Stomach (tissue), 4 donors: Measurements from ENCODE around the gene TYW3.
"Not testable (repeated sequence)": the region's sequence is repeated elsewhere in the genome, so short reads cannot be mapped to it uniquely, and the experiment has no call there.

Experiments
- CTCF ChIP-seq, 7 experiments: fragments of 450-650 bp in 4 of 7; fragments of 200-600 bp in 3 of 7; sonication (generic) in 3 of 7; IDR thresholded peaks; one replicate each; pipeline ENCODE4 v1.5.1; 2016 to 2019; ENCODE audit warnings: antibody characterized with exemption in 7 of 7, control low read depth in 2 of 7, mild to moderate bottlenecking in 1 of 7
- EP300 ChIP-seq: sonication (generic); formaldehyde crosslinking; IDR thresholded peaks from one replicate; pipeline ENCODE4 v1.6.1; 2017; ENCODE audit warnings: antibody characterized with exemption
- POLR2A ChIP-seq, 4 donors: fragments of 450-650 bp; IDR thresholded peaks; one replicate each; pipeline ENCODE4 v1.6.1; 2016; ENCODE audit warnings: antibody characterized with exemption in 4 of 4, control low read depth in 2 of 4, mild to moderate bottlenecking in 1 of 4, moderate library complexity in 1 of 4
- POLR2AphosphoS5 ChIP-seq, 3 donors: sonication (generic); formaldehyde crosslinking; IDR thresholded peaks; one replicate each; pipeline ENCODE4 v1.6.1; 2016; ENCODE audit warnings: antibody characterized with exemption in 3 of 3

- not testable (repeated sequence) for TF ChIP-seq CTCF (IDR thresholded peaks at IDR 0.05); POLR2A (IDR thresholded peaks at IDR 0.05); EP300; POLR2AphosphoS5 (IDR thresholded peaks at IDR 0.05)
These were observed 12.3 kb downstream of the TYW3 start for GRCh38 chr1:74745247-74745646.
